Activated CD8-positive, alpha-beta memory T cell treated with anti-CD3 and anti-CD28 coated beads, Interleukin-2, amount 50 U/mL, for 1 hour (primary cell): ENCODE measurements around the gene MSH3.
"Not testable (repeated sequence)": the region's sequence is repeated elsewhere in the genome, so short reads cannot be mapped to it uniquely, and the experiment has no call there.

Source experiments
- DNase-seq: peaks from one replicate; pipeline ENCODE4 v3.0.0-alpha.2; 2020; ENCODE audit errors: extremely low read depth

MSH3 gene

GRCh38 chr5:80706835-80707447 lies 52.5 kb downstream of the MSH3 start:
- DNase-seq: no peak

- DNase-seq: no peak
Measured at GRCh38 chr5:80707645-80708044, 53.2 kb downstream of the MSH3 start.

- no peak for DNase-seq
Measured at GRCh38 chr5:80711216-80711615, 56.8 kb downstream of the MSH3 start.

GRCh38 chr5:80711938-80712337 lies 57.5 kb downstream of the MSH3 start:
- DNase-seq: no peak

GRCh38 chr5:80712919-80713318 lies 58.5 kb downstream of the MSH3 start:
- no peak for DNase-seq

- DNase-seq: no peak
Measured at GRCh38 chr5:80713631-80714030, 59.2 kb downstream of the MSH3 start.

GRCh38 chr5:80714570-80715298 lies 60.3 kb downstream of the MSH3 start:
- DNase-seq: no peak

GRCh38 chr5:80715887-80716286 lies 61.4 kb downstream of the MSH3 start:
- DNase-seq: no peak

- no peak for DNase-seq
Measured at GRCh38 chr5:80720181-80720580, 65.7 kb downstream of the MSH3 start.

GRCh38 chr5:80722916-80723315 lies 68.5 kb downstream of the MSH3 start:
- DNase-seq: no peak

- DNase-seq: no peak
Measured at GRCh38 chr5:80725446-80725845, 71.0 kb downstream of the MSH3 start.

- DNase-seq: no peak
Measured at GRCh38 chr5:80736730-80737129, 82.3 kb downstream of the MSH3 start.

- DNase-seq: no peak
Measured at GRCh38 chr5:80738466-80738865, 84.0 kb downstream of the MSH3 start.

- DNase-seq: no peak
Measured at GRCh38 chr5:80739057-80739456, 84.6 kb downstream of the MSH3 start.

GRCh38 chr5:80739496-80739895 lies 85.0 kb downstream of the MSH3 start:
- DNase-seq: no peak

GRCh38 chr5:80739898-80740297 lies 85.4 kb downstream of the MSH3 start:
- no peak for DNase-seq

GRCh38 chr5:80740488-80740887 lies 86.0 kb downstream of the MSH3 start:
- not testable (repeated sequence) for DNase-seq

GRCh38 chr5:80740999-80741398 lies 86.5 kb downstream of the MSH3 start:
- no peak for DNase-seq

GRCh38 chr5:80744149-80744548 lies 89.7 kb downstream of the MSH3 start:
- no peak for DNase-seq

GRCh38 chr5:80745490-80745889 lies 91.0 kb downstream of the MSH3 start:
- DNase-seq: no peak

GRCh38 chr5:80747922-80748321 lies 93.5 kb downstream of the MSH3 start:
- DNase-seq: no peak

GRCh38 chr5:80752427-80752826 lies 98.0 kb downstream of the MSH3 start:
- no peak for DNase-seq

- no peak for DNase-seq
Measured at GRCh38 chr5:80753712-80754111, 99.3 kb downstream of the MSH3 start.

- no peak for DNase-seq
Measured at GRCh38 chr5:80754900-80755299, 100.4 kb downstream of the MSH3 start.
